ENCODE measurements around the gene TGFB2. TPM values are rescaled to one million over a fixed set of nuclear protein-coding genes. Genes with fewer than 3 reads are reported as not detected.

The TGFB2 gene
- polyA plus RNA-seq, 1 donor (not counting 4 experiments of a cell fraction or from before 2014, with no cell fraction given) = 21.5 TPM

GRCh38 chr1:218297461-218297860 lies 47.7 kb upstream of the TGFB2 start:
- TF ChIP-seq CTCF (optimal IDR thresholded peaks at IDR 0.05 in 1 of 3, IDR thresholded peaks at IDR 0.05 in 1 of 3, conservative IDR thresholded peaks at IDR 0.05 in 1 of 3; ENCODE audit: extremely low read depth in 1 of 3, insufficient read depth in 2 of 3, low read length in 3 of 3) = no peak
- H3K4me1 ChIP-seq (ENCODE audit: control insufficient read depth, extremely low read depth, insufficient read depth, low read length) = peaks cover 14% of the 10 kb centered on the region

DNA sequence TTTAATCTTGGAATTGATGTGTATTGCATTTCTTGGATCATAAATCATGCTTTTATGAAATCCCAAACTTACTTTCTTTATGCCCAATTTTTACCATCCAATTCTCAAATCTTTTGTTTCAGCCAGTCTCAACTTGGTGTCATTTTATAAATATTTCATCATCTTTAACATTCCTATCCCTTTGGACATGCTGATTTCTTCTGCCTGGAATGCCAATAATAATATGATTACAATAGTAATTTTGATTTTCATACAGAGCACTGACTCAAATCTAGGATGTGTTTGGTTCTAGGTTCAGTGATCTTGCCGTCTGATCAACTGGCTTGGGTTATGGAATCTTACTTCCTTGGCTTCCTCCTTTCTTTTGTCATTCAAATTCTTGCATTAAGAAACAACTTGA lies 47.3 kb upstream of the TGFB2 start:
- dilution Hi-C loops (cut with MboI; ENCODE audit: extremely low pct_ligation_motif_present, low sequenced_read_pairs) = no loop called here
- H3K27me3 ChIP-seq (ENCODE audit: control insufficient read depth, extremely low read depth, insufficient read depth, low read length) = no peaks in the 10 kb centered on the region
- no peaks in the 10 kb centered on the region for H3K9me3 ChIP-seq (ENCODE audit: control insufficient read depth, low read depth, low read length)
- TF ChIP-seq EZH2 (IDR thresholded peaks at IDR 0.05; ENCODE audit: low read length) (no peak), CTCF (optimal IDR thresholded peaks at IDR 0.05 in 1 of 3, IDR thresholded peaks at IDR 0.05 in 1 of 3, conservative IDR thresholded peaks at IDR 0.05 in 1 of 3; ENCODE audit: extremely low read depth in 1 of 3, insufficient read depth in 2 of 3, low read length in 3 of 3) (no peak)
- no peak overlapping the region for H3K9ac ChIP-seq (ENCODE audit: control insufficient read depth, extremely low read depth, insufficient read depth, low read length)
- no peak overlapping the region for H2AFZ ChIP-seq (ENCODE audit: control insufficient read depth, low read length)
- peaks cover 14% of the 10 kb centered on the region for H3K4me1 ChIP-seq (ENCODE audit: control insufficient read depth, extremely low read depth, insufficient read depth, low read length)
- H3K9me1 ChIP-seq (ENCODE audit: control insufficient read depth, extremely low read depth, insufficient read depth, low read length) = no peaks in the 10 kb centered on the region
- no peak overlapping the region for H3K4me2 ChIP-seq (ENCODE audit: control insufficient read depth, extremely low read depth, insufficient read depth, low read depth, low read length)
- DNase-seq (ENCODE audit: low read depth, low spot score) (no peak), FAIRE-seq (no peak)
- peaks cover 0 to 5% of the 10 kb centered on the region in 2 experiments for H3K36me3 ChIP-seq (ENCODE audit: control insufficient read depth in 2 of 2, extremely low read depth in 1 of 2, insufficient read depth in 2 of 2, low read length in 2 of 2)
- H3K27ac ChIP-seq (ENCODE audit: control insufficient read depth, insufficient read depth, low read length) = no peak overlapping the region
- H3K79me2 ChIP-seq (ENCODE audit: control insufficient read depth, insufficient read depth, low read length) = peaks cover 57% of the 10 kb centered on the region
- no peak overlapping the region for H3K4me3 ChIP-seq (ENCODE audit: control insufficient read depth in 2 of 3, extremely low read depth in 1 of 3, insufficient read depth in 2 of 3, low read depth in 1 of 3, low read length in 3 of 3)
- no peaks in the 10 kb centered on the region for H4K20me1 ChIP-seq (ENCODE audit: control insufficient read depth, extremely low read depth, insufficient read depth, low read length)

More at GRCh38 chr1:218297461-218297860, 47.7 kb upstream of the TGFB2 start:
- no peaks in the 10 kb centered on the region for H4K20me1 ChIP-seq (ENCODE audit: control insufficient read depth, extremely low read depth, insufficient read depth, low read length)
- H2AFZ ChIP-seq (ENCODE audit: control insufficient read depth, low read length) = no peak overlapping the region
- no peaks in the 10 kb centered on the region for H3K9me1 ChIP-seq (ENCODE audit: control insufficient read depth, extremely low read depth, insufficient read depth, low read length)
- no peak overlapping the region for H3K4me2 ChIP-seq (ENCODE audit: control insufficient read depth, extremely low read depth, insufficient read depth, low read depth, low read length)
- no peak overlapping the region for H3K27ac ChIP-seq (ENCODE audit: control insufficient read depth, insufficient read depth, low read length)
- peaks cover 59% of the 10 kb centered on the region for H3K79me2 ChIP-seq (ENCODE audit: control insufficient read depth, insufficient read depth, low read length)
- DNase-seq (ENCODE audit: low read depth, low spot score) (no peak), FAIRE-seq (no peak)
- H3K9ac ChIP-seq (ENCODE audit: control insufficient read depth, extremely low read depth, insufficient read depth, low read length) = no peak overlapping the region
- H3K27me3 ChIP-seq (ENCODE audit: control insufficient read depth, extremely low read depth, insufficient read depth, low read length) = no peaks in the 10 kb centered on the region
- no peak overlapping the region for H3K4me3 ChIP-seq (ENCODE audit: control insufficient read depth in 2 of 3, extremely low read depth in 1 of 3, insufficient read depth in 2 of 3, low read depth in 1 of 3, low read length in 3 of 3)
- no peaks in the 10 kb centered on the region for H3K9me3 ChIP-seq (ENCODE audit: control insufficient read depth, low read depth, low read length)
- dilution Hi-C loops (cut with MboI; ENCODE audit: extremely low pct_ligation_motif_present, low sequenced_read_pairs) = no loop called here
- peaks cover 0 to 5% of the 10 kb centered on the region in 2 experiments for H3K36me3 ChIP-seq (ENCODE audit: control insufficient read depth in 2 of 2, extremely low read depth in 1 of 2, insufficient read depth in 2 of 2, low read length in 2 of 2)

Data from keratinocyte (primary cell).